ENCODE results near the gene WDR70. TPM values are rescaled to one million over a fixed set of nuclear protein-coding genes. Genes with fewer than 3 reads are reported as not detected.

WDR70 gene
- total RNA-seq, 1 experiment from 2014 or later, result 25.0 TPM

DNA sequence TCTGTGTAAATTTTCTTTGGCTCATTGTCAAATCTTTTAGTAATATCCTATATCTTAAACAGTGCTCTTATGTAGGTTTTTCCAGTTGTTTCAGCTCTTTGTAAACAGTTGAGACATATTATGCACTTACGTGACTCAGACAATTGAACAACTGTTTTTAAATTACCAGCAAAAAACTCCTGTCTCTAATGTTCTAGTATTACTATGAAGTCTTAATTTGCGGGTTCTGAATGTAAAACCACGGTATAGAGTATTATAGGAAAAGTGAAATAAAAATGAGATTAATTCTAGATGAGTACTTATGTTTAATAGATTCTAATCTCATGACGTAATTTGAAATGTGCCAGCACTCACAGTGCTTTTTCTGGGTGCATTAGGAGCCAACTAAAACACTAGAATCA lies 324.7 kb downstream of the WDR70 start:
- TF ChIP-seq EZH2 (IDR thresholded peaks at IDR 0.05; ENCODE audit: low read length, unreplicated experiment) (no peak), EZH2phosphoT487 (IDR thresholded peaks at IDR 0.05; ENCODE audit: borderline replicate concordance, low read length) (no peak)
- TF ChIP-seq, protein P1, sequence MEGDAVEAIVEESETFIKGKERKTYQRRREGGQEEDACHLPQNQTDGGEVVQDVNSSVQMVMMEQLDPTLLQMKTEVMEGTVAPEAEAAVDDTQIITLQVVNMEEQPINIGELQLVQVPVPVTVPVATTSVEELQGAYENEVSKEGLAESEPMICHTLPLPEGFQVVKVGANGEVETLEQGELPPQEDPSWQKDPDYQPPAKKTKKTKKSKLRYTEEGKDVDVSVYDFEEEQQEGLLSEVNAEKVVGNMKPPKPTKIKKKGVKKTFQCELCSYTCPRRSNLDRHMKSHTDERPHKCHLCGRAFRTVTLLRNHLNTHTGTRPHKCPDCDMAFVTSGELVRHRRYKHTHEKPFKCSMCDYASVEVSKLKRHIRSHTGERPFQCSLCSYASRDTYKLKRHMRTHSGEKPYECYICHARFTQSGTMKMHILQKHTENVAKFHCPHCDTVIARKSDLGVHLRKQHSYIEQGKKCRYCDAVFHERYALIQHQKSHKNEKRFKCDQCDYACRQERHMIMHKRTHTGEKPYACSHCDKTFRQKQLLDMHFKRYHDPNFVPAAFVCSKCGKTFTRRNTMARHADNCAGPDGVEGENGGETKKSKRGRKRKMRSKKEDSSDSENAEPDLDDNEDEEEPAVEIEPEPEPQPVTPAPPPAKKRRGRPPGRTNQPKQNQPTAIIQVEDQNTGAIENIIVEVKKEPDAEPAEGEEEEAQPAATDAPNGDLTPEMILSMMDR (conservative IDR thresholded peaks at IDR 0.05; ENCODE audit: low read depth, low read length), result no peak
- no TSS peak for BruUV-seq (replicated peaks)
- ChIA-PET POLR2A (ENCODE audit: unreplicated experiment) (interaction anchor here (0.5 to 0.6 kb wide), 2 partner anchors 129 to 160 kb away, joined by 3 read pairs; no protein-coding TSS in a partner anchor), CTCF (interaction anchor here (0.7 kb wide), 1 partner anchor 26 kb away, joined by 3 read pairs; no protein-coding TSS in a partner anchor)
- no peaks in the 10 kb centered on the region for H3K79me2 ChIP-seq (ENCODE audit: low read length)
- intact Hi-C loops (cut with micrococcal nuclease), result loop anchor here (1.0 to 5.0 kb wide), 2 partner anchors 47 to 207 kb away; no protein-coding TSS in a partner anchor
- ATAC-seq (peak; percentile 92), DNase-seq (peak; percentile 78)
- no peaks in the 10 kb centered on the region for H3F3A ChIP-seq (ENCODE audit: low read length, unreplicated experiment)
- peak overlapping the region; percentile 34 for H3K27ac ChIP-seq (ENCODE audit: low read length)
- H3K36me3 ChIP-seq (ENCODE audit: low read depth, low read length), result no peaks in the 10 kb centered on the region
- H3K4me2 ChIP-seq (ENCODE audit: low read length), result peak overlapping the region; percentile 45
- no peaks in the 10 kb centered on the region for H3K9me3 ChIP-seq (ENCODE audit: low read length)
- H3K4me3 ChIP-seq (ENCODE audit: low read length), result no peak overlapping the region
- no peak overlapping the region for H3K9ac ChIP-seq (ENCODE audit: low read length)
- H3K4me1 ChIP-seq (ENCODE audit: insufficient read depth, low read length), result peaks cover 20% of the 10 kb centered on the region
- H3K9me2 ChIP-seq (replicated peaks; ENCODE audit: low read length), result no peaks in the 10 kb centered on the region
- no peaks in the 10 kb centered on the region for H4K20me1 ChIP-seq (ENCODE audit: low read length)
- no peaks in the 10 kb centered on the region for H3K27me3 ChIP-seq (ENCODE audit: low read length)
- H2AFZ ChIP-seq (ENCODE audit: low read length), result no peak overlapping the region

DNA sequence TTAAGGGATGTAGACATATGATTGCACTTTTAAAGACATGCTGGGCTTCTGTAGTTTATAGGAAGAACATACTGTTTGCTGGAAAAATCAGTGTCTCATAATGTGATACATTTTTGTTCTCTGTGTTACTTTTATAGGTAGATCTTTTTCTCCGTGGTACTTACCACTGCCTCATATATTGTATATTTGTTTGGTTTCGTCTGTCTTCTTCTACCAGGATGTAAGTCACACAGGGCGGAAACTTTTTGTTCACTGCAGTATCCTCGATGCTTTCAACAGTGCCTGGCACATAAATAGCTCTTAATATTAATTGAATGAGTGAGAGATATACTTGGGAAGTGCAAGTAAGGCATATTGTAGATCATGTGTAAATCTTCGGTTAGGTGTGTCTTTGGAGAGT lies 325.3 kb downstream of the WDR70 start:
- Histone ChIP-seq H3K79me2 (ENCODE audit: low read length) (no peaks in the 10 kb centered on the region), H3K9ac (ENCODE audit: low read length) (no peak overlapping the region), H3K9me2 (replicated peaks; ENCODE audit: low read length) (no peaks in the 10 kb centered on the region), H2AFZ (ENCODE audit: low read length) (no peak overlapping the region), H3K4me1 (ENCODE audit: insufficient read depth, low read length) (peaks cover 20% of the 10 kb centered on the region), H3K27ac (ENCODE audit: low read length) (peak overlapping the region; percentile 34), H4K20me1 (ENCODE audit: low read length) (no peaks in the 10 kb centered on the region), H3K36me3 (ENCODE audit: low read depth, low read length) (no peaks in the 10 kb centered on the region), H3K4me3 (ENCODE audit: low read length) (no peak overlapping the region), H3K4me2 (ENCODE audit: low read length) (peak overlapping the region; percentile 45), H3K9me3 (ENCODE audit: low read length) (no peaks in the 10 kb centered on the region), H3K27me3 (ENCODE audit: low read length) (no peaks in the 10 kb centered on the region), H3F3A (ENCODE audit: low read length, unreplicated experiment) (no peaks in the 10 kb centered on the region)
- BruUV-seq (replicated peaks), result no TSS peak
- peak; percentile 14 for DNase-seq
- intact Hi-C loops (cut with micrococcal nuclease), result loop anchor here (5.0 kb wide), 1 partner anchor 207 kb away; no protein-coding TSS in a partner anchor
- peak; percentile 60 for ATAC-seq
- ChIA-PET CTCF (no interaction called here), POLR2A (ENCODE audit: unreplicated experiment) (interaction anchor here (0.5 kb wide), 1 partner anchor 160 kb away, joined by 3 read pairs; no protein-coding TSS in a partner anchor)
- TF ChIP-seq EZH2phosphoT487 (IDR thresholded peaks at IDR 0.05; ENCODE audit: borderline replicate concordance, low read length), result no peak
- TF ChIP-seq EZH2 (IDR thresholded peaks at IDR 0.05; ENCODE audit: low read length, unreplicated experiment), result no peak
- TF ChIP-seq, protein P1 (conservative IDR thresholded peaks at IDR 0.05; ENCODE audit: low read depth, low read length), result no peak

DNA sequence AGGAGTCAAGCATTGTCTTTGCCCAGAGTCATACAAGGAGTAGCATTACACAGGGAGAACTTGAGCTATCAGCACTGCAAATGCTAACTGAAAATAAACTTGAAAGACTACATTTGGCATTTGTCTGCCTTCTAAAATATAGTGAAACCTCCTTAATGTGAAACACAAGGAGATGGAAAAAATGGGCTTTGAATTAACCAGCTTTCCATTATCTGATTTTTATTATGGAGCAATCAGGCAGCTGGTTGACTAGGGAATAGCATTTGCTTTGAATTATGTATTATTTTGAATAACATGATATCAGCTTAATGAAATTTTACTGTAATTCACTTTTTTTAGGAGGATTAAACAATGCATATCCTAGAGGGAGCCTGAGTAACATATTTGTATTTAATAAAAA lies 329.9 kb downstream of the WDR70 start:
- no peak overlapping the region for H3K4me3 ChIP-seq (ENCODE audit: low read length)
- no peak overlapping the region for H2AFZ ChIP-seq (ENCODE audit: low read length)
- ChIA-PET CTCF (interaction anchor here (0.5 kb wide), 1 partner anchor 128 kb away, joined by 3 read pairs; no protein-coding TSS in a partner anchor), POLR2A (ENCODE audit: unreplicated experiment) (no interaction called here)
- no peaks in the 10 kb centered on the region for H3F3A ChIP-seq (ENCODE audit: low read length, unreplicated experiment)
- no peak for TF ChIP-seq EZH2 (IDR thresholded peaks at IDR 0.05; ENCODE audit: low read length, unreplicated experiment)
- TF ChIP-seq, protein P1 (conservative IDR thresholded peaks at IDR 0.05; ENCODE audit: low read depth, low read length), result no peak
- TF ChIP-seq EZH2phosphoT487 (IDR thresholded peaks at IDR 0.05; ENCODE audit: borderline replicate concordance, low read length), result no peak
- H3K4me1 ChIP-seq (ENCODE audit: insufficient read depth, low read length), result peaks cover 15% of the 10 kb centered on the region
- no peak overlapping the region for H3K4me2 ChIP-seq (ENCODE audit: low read length)
- no TSS peak for BruUV-seq (replicated peaks)
- intact Hi-C loops (cut with micrococcal nuclease), result no loop called here
- H3K27me3 ChIP-seq (ENCODE audit: low read length), result no peaks in the 10 kb centered on the region
- ATAC-seq (no peak), DNase-seq (no peak)
- no peaks in the 10 kb centered on the region for H3K9me2 ChIP-seq (replicated peaks; ENCODE audit: low read length)
- H3K9ac ChIP-seq (ENCODE audit: low read length), result no peak overlapping the region
- H3K9me3 ChIP-seq (ENCODE audit: low read length), result no peaks in the 10 kb centered on the region
- no peaks in the 10 kb centered on the region for H3K79me2 ChIP-seq (ENCODE audit: low read length)
- no peaks in the 10 kb centered on the region; the same call in 1 of the 2 replicates for H3K36me3 ChIP-seq (ENCODE audit: low read depth, low read length)
- H3K27ac ChIP-seq (ENCODE audit: low read length), result no peak overlapping the region
- H4K20me1 ChIP-seq (ENCODE audit: low read length), result no peaks in the 10 kb centered on the region
